Activated gamma-delta T cell (primary cell): Measurements from ENCODE around the gene PPFIA4.

Experiments
- DNase-seq: peaks from one replicate; lab custom pipeline; 2025; lab: John Stamatoyannopoulos, UW

The PPFIA4 gene

DNA sequence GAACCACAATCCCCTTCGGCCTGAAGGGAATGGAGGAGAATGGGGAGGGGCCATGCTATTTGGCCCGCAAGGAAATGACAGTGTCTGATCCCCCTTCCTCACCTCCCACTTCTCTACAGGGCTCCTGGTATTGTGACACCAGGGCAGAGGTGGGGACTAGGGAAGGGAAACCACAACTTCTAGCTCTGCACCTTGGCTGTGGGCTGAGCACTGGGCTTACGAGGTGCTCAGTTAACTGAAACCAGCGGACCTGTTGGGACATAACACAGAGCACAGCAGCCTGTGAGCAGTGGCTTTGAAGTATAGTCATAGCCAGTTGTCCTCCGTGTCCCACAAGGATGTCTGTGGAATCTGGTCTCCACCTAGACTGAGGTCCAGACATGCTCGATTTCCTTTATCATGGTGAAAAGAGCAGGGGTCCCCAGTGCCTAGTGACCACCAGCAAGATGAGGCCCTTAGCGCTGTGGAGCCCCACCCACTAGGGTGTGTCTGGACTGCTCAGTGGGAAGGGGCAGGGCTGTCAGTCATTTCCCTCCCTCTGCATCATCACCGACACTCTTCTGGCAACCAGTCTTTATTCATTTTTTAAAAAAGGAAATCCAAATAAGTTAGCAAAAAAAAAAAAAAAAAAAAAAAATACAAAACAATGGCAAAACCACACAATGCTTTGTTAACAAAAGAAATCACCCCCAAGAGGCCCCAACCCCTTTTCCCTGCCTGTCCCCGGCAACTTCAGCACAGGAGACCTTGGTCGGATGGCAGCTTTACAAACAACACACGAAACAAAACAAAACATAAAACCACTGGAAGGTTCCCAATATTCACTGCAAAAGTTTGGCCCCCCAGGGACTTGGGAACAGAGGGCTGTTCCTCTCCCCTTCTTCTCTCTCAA lies 56.5 kb downstream of the PPFIA4 start:
- no peak for DNase-seq

- DNase-seq = no peak
Measured at GRCh38 chr1:203083463-203083921, 57.2 kb downstream of the PPFIA4 start.

DNA sequence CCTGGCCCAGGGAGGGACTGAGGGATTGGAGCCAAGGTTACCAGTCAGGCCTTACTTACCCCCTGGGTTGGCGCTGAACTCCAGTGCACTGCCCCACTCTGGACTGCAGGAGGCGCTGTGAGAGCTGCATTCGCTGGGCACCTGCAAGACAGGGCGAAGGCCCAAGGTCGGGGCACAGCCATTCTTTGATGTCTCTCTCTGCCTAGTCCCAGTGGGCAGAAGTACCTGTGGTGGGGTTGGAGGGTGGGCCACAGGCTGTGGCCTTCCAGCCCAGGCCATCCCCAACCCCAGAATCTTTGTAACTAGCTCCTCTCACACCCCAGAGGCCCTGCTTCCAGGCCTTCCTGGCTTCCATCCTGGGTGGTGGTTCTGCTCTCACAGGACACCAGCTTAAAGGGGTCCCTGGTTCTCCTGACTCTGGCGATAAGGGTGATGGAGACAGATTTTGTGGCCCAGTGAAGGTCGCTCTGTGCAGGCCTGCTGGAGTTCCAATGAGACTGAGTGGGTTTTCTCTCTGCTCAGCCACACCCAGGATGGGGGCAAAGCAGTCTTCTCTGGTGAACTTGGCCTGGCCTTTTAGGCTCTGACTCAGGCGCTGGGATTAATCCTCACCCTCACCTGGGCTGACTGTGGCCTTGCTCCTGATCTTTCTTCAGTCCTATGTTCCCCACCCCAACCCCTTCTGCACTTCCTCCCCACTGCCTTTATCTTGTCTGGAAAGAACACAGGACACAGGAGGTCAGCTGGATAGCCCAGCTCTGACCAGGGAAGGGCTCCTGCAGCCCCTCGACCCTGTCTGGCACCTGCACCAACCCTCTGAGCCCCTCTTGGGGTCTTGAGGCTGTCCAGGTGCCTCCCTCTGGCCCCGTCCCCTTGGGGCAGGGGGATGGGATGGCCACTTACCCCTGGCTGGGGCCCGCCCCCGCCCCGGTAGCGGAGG lies 58.6 kb downstream of the PPFIA4 start:
- no peak for DNase-seq

- no peak for DNase-seq
Measured at GRCh38 chr1:203085528-203086406, 59.5 kb downstream of the PPFIA4 start, which contains the start of gene MYOG. Gene MYOG (minus strand): TSS chr1:203086012. CDS start chr1:203085961, 51 bp downstream.

DNA sequence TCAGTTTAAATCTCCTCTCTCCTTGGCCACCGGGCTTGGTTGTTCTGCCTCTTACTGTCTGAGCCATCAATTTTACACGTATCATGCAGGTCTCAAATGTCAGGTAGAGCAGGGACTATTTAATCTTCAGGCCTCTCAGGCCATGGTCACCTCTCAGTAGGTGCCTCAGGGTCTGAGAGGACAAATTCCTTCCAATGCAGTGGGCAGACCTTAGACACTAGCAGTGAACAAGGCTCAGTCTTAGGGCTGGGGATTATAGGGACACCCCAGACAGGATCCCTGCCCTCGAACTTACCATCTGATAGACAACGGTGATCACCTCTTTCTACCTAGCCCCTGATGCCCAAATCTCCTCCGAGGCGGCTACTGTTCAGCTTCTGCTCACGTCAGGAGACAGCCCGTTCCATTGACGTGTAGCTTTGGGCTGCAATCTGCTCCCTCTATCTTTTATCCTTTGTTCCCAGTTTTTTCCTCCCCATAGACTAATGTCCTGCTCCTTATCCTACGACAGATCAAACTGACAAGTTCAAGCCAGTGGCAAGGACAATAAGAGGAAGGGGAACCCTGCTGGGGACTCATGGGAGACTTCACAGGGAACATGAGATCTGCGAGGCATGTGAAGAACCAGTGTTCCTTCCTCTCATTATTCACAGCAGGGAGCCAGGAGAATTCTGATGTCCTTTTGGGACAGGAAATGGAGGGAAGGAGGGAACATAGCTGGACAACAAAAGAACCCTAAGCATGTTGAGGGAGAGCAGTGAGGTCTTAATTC lies 60.9 kb downstream of the PPFIA4 start:
- no peak for DNase-seq

DNA sequence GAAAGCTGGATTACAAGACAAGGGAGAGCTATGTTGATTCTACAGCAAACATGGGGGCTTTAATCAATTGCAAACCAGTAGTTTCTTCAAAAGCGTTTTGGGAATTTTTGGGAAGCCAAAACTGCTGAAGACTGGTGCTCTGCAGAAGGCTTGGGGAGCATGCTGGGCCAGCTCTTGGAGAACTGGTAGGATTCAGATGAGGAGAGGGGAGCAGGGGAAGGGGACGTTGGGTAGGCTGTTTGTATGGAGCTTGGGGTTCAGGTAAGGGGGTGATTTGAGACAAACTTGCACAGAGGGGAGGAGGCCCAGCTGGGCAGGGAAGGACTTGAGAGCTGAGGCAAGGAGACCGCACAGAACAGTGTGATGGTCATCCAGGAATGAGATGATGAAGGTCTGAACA lies 62.1 kb downstream of the PPFIA4 start:
- no peak for DNase-seq

GRCh38 chr1:203089001-203089650 lies 62.8 kb downstream of the PPFIA4 start:
- DNase-seq = no peak

DNA sequence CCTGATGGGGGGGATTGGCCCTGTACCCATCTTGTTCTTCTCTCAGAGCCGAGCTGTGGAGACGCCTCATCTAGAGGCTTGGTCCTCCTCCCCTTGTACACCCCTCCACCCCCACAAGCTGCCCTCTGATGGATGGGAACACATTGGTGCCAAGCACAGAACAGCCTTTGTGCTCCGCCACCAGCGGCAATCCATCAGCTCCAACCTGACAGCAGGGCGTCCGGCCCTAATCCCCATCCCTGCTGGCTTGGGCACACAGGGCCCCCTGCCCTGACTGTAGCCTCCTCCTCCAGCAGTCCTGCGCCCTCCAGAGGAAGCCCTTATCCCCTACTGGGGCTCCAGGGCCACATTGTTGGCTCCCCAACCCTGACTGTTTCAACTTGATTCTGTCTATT lies 63.4 kb downstream of the PPFIA4 start:
- no peak for DNase-seq

DNA sequence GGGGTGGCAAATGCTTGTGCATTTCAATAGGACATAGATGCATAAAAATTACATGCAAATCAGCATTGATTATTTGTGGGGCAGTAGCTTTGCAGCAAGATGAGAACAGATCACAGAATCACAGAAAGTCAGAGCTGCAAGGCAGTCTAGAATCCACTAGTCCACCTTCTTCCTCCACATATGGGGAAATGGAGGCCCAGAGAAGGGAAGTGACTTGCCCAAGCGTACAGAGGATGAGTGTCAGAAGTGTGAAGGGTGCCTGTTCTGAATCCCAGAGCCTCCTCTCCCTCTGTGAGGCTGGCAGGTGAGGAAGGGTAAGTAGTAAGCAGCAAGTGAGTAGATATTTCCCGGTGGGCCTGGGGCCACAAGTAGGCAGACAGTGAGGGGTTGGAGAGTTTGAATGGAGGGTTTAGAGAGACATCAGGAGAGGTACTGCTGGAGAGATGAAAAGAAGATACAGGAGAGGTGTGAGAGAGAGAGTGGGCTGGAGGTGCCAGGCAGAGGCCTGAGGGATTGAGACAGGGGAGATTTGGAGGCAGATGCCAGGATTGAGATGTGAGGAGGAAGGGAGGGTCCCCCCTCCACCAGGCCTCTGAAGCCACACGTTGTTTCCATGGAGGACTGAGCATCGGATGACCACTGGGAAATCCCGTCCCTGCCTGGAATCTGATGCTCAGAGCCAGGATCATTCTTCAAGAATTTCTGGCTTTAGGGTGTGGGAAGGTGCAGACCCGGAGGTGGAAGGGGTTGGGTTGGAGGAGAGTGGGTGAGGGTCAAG lies 64.3 kb downstream of the PPFIA4 start:
- DNase-seq = no peak

GRCh38 chr1:203091199-203091477 lies 64.8 kb downstream of the PPFIA4 start:
- no peak for DNase-seq

GRCh38 chr1:203091761-203092330 lies 65.6 kb downstream of the PPFIA4 start:
- DNase-seq = no peak

GRCh38 chr1:203093754-203094410 lies 67.6 kb downstream of the PPFIA4 start:
- DNase-seq = no peak

- no peak for DNase-seq
Measured at GRCh38 chr1:203095061-203095690, 68.9 kb downstream of the PPFIA4 start.

DNA sequence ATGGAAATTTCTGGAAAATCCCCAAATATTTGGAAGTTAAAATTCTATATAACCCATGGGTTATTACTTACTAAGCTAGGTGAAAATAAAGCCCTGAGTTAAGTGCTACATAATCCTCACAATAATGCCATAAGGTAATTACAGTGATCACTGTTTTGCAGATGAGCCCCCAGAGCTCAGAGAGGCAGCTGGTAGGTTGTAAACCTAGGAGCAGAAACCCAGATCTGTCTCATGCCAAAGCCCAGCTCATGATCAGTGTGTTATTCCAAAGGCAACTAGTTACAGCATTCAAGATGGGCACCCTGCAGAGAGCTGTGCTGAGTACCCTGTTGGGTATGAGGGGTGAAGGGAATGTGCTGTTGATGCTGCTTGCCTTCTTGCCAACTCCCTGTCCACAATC lies 70.3 kb downstream of the PPFIA4 start:
- DNase-seq = no peak

- no peak for DNase-seq
Measured at GRCh38 chr1:203097001-203097400, 70.7 kb downstream of the PPFIA4 start.

DNA sequence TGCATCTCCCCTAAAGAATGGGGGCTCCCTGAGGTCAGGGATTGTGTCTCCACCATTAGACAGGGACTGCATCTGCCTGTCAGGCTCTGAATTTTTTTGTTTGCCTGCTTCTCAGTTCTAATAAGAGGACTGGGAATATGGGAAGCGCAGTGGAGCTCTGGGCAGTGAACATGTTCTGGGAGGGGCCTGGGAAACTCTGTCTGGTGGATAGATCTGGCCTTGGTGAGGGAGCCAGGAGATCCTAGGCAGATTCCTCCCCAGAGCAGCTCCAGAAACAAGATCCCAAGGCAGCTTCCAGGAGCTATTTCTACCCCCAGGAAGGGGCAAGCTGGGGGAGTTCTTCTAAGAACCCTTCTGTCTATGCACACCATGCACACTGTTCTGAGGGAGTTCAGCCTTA lies 72.2 kb downstream of the PPFIA4 start:
- no peak for DNase-seq

DNA sequence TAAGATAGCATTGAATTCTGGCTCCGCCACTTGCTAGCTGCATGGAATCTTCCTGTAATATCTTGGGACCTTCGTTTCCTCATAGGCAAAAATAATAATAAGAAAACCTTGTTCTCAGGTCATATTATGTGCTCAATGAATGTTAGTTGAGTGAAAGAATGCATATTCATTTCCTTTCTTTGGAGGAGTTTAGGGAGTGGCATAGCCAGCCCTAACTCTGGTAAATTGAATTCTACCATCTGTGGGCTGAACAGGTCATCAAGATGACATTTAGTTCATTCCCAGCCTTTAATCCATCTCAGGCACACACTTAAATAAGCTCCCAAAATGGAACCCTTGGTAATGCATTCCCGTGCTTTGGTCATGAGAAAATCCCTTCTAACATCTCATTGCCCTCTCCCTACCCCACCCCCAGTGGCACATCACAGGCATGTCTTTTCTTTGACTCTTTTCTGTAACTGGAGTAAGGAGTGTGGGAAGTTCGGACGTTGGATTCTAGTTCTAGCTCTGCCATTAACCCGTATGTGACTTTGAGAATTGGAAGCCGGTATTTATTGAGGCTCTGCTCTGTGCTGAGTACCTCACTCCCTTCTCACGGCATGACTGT lies 72.7 kb downstream of the PPFIA4 start:
- no peak for DNase-seq
